ENCODE data around the gene CARS2. TPM values are rescaled to one million over a fixed set of nuclear protein-coding genes. Genes with fewer than 3 reads are reported as not detected.
A peak's percentile ranks its signal among the peaks of the same experiment; 100 is the strongest.

Gene CARS2
- total and polyA plus RNA-seq, 2 of the 8 experiments (the other 6 are each of a cell fraction or from before 2014, with no cell fraction given), result 47.7 to 55.9 TPM

DNA sequence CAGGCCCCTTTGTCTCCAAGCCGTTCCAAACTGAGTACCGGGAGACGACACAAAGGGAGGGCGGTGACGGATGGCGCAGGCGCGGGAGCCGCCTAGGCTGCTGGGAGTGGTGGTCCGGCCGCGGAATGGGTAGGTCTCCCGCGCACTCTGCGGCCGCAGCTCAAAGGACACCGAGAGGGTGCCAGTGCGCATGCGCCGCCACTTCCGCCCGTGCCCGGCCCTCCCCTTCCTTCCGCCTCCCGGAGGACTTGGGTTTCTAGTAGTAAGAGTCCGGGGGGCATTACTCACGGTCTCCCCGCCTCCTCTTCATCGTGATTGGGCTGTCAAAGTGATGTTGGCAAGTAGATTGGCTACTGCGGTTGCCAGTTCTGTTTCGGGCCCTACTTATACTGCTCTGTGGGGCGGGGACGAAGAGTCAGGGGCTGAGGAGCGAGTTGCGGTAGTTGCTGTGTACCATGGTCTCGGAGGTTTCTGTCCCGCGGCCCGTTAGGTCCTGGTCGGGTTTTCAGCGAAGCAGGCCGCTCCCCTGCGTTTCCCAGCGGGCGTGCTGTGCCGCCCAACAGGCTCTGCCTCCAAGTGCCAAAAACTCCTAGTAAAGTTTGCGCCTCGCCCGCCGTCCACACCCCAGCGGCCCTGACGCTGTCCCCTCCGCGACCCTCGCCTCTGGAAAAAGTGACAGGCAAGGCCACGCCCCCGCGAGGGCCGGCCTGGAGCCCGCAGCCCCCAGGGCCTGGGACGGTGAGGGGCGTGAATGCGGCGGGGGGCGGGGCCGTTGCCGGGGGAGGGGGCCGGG is 7.1 kb upstream of the CARS2 start:
- Histone ChIP-seq H2AK5ac (ENCODE audit: low read depth, low read length) (no peak overlapping the region), H2BK5ac (ENCODE audit: low read depth, low read length) (peak overlapping the region; percentile 93), H3K23me2 (ENCODE audit: low read depth, low read length) (peaks cover 15% of the 10 kb centered on the region), H3K4me3 (ENCODE audit: extremely low read depth in 1 of 4, insufficient read depth in 2 of 4, low read depth in 3 of 4, low read length in 4 of 4) (peak overlapping the region; percentile 73 to 98 (median 82)), H3K23ac (ENCODE audit: insufficient read length) (no peak overlapping the region), H4K20me1 (replicated peaks in 1 of 2; ENCODE audit: control insufficient read depth in 1 of 2, insufficient read depth in 2 of 2, low read length in 2 of 2) (peaks cover 10 to 11% of the 10 kb centered on the region in 2 experiments), H4K91ac (replicated peaks; ENCODE audit: insufficient read length, low read length) (peak overlapping the region; percentile 65), H3K27me3 (replicated peaks in 1 of 4; ENCODE audit: control insufficient read depth in 3 of 4, extremely low read depth in 1 of 4, insufficient read depth in 3 of 4, low read length in 3 of 4) (no peaks in the 10 kb centered on the region), H3K36me3 (ENCODE audit: control insufficient read depth in 2 of 4, insufficient read depth in 4 of 4, low read length in 3 of 4) (no peaks in the 10 kb centered on the region), H3K18ac (ENCODE audit: extremely low read depth, low read length) (peak overlapping the region; percentile 91; the same call in 1 of the 2 replicates), H2BK120ac (replicated peaks; ENCODE audit: low read depth, low read length) (no peak overlapping the region), H2BK15ac (ENCODE audit: low read length) (no peak overlapping the region), H2BK12ac (ENCODE audit: low read depth, low read length) (no peak overlapping the region), H2BK20ac (ENCODE audit: low read length) (no peak overlapping the region), H3K4me1 (replicated peaks in 1 of 4; ENCODE audit: control insufficient read depth in 3 of 4, insufficient read depth in 4 of 4, low read length in 3 of 4) (peaks cover 0 to 2% (median 1%) of the 10 kb centered on the region in 4 experiments; a peak in 2 of 7 replicates), H3K56ac (replicated peaks; ENCODE audit: insufficient read length, low read depth, low read length) (peak overlapping the region; percentile 99), H3K4me2 (ENCODE audit: insufficient read depth in 1 of 2, low read depth in 2 of 2, low read length in 2 of 2) (peak overlapping the region; percentile 81 to 91), H3K27ac (ENCODE audit: low read depth, low read length) (peak overlapping the region; percentile 96), H3K14ac (ENCODE audit: insufficient read length) (no peak overlapping the region), H2AFZ (ENCODE audit: low read length) (peak overlapping the region; percentile 47; the same call in 1 of the 2 replicates), H3K9ac (replicated peaks in 1 of 4; ENCODE audit: extremely low read depth in 1 of 4, low read depth in 3 of 4, low read length in 3 of 4) (peak overlapping the region; percentile 90 to 98 (median 98)), H3K9me3 (ENCODE audit: insufficient read depth in 2 of 2, low read depth in 1 of 2, low read length in 1 of 2) (no peaks in the 10 kb centered on the region), H4K8ac (ENCODE audit: extremely low read depth, insufficient read depth, low read length) (peak overlapping the region; percentile 99; the same call in 1 of the 2 replicates), H4K5ac (ENCODE audit: insufficient read length, low read depth, low read length) (peak overlapping the region; percentile 97), H3K4ac (replicated peaks; ENCODE audit: insufficient read length, low read depth, low read length) (no peak overlapping the region), H3K79me1 (ENCODE audit: low read depth, low read length) (no peaks in the 10 kb centered on the region), H3K79me2 (ENCODE audit: control insufficient read depth in 1 of 2, insufficient read depth in 2 of 2, low read length in 2 of 2) (peaks cover 18 to 32% of the 10 kb centered on the region in 2 experiments)
- POLR2A ChIA-PET (ENCODE audit: partially characterized antibody), result interaction anchor here (0.5 to 2.5 kb wide), 32 partner anchors 9 to 589 kb away, joined by 3 to 17 read pairs (median 4); partner anchors contain the start of gene NAXD
- CTCF ChIA-PET (ENCODE audit: partially characterized antibody), result interaction anchor here (1.0 to 1.4 kb wide), 2 partner anchors 11 to 105 kb away, joined by 3 read pairs; no protein-coding TSS in a partner anchor
- FAIRE-seq, result peak; percentile 50
- peak; percentile 99 for DNase-seq (ENCODE audit: low read depth in 1 of 2, low spot score in 2 of 2)
- WGBS, 2 experiments (ENCODE audit: extremely low coverage in 1 of 2, insufficient coverage in 1 of 2, insufficient read length in 1 of 2, insufficient replicate concordance in 2 of 2, low coverage in 1 of 2, low lambda C conversion rate in 2 of 2, missing lambda C conversion rate in 1 of 2), result 0% methylated on average over 42 of the region's 68 CpGs; no CpG with 5 or more reads in 1 of the 2 experiments
- TF ChIP-seq ASH2L (IDR thresholded peaks at IDR 0.05; ENCODE audit: low read length) (no peak), TBP (IDR thresholded peaks at IDR 0.05; ENCODE audit: low read depth, low read length) (peak; percentile 96), RFX5 (IDR thresholded peaks at IDR 0.05; ENCODE audit: borderline replicate concordance, low read depth, low read length) (no peak), RXRA (IDR thresholded peaks at IDR 0.05; ENCODE audit: insufficient read depth, low read depth, low read length) (no peak), EP300 (IDR thresholded peaks at IDR 0.05; ENCODE audit: borderline replicate concordance in 1 of 2, low read depth in 2 of 2, low read length in 2 of 2) (no peak)
- TF ChIP-seq, protein P1, sequence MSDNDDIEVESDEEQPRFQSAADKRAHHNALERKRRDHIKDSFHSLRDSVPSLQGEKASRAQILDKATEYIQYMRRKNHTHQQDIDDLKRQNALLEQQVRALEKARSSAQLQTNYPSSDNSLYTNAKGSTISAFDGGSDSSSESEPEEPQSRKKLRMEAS (IDR thresholded peaks at IDR 0.05), result 0 out of 2 replicates have a peak, but pooled peaks have one; percentile 3

Measured in H1 (cell line).